NK-92 (cell line): Measurements from ENCODE around the gene TSPEAR.
"Not testable (repeated sequence)": the region's sequence is repeated elsewhere in the genome, so short reads cannot be mapped to it uniquely, and the experiment has no call there.

Experiments
- DNase-seq: peaks from one replicate; lab custom pipeline; 2025; ENCODE audit not compliant: unreplicated experiment; lab: John Stamatoyannopoulos, UW

TSPEAR gene

GRCh38 chr21:44552136-44552535 lies 159.2 kb downstream of the TSPEAR start:
- no peak for DNase-seq

- DNase-seq = no peak
Measured at GRCh38 chr21:44551340-44551961, 159.9 kb downstream of the TSPEAR start, which contains the start of gene KRTAP10-2. KRTAP10-2 (minus strand) TSS chr21:44551505; CDS start chr21:44551458, 47 bp downstream.

GRCh38 chr21:44550807-44551206 lies 160.6 kb downstream of the TSPEAR start:
- no peak for DNase-seq

- DNase-seq = not testable (repeated sequence)
Measured at GRCh38 chr21:44550285-44550684, 161.1 kb downstream of the TSPEAR start.

GRCh38 chr21:44549525-44550211 lies 161.7 kb downstream of the TSPEAR start:
- no peak for DNase-seq

- no peak for DNase-seq
Measured at GRCh38 chr21:44548922-44549321, 162.4 kb downstream of the TSPEAR start.

- DNase-seq = no peak
Measured at GRCh38 chr21:44548381-44548780, 163.0 kb downstream of the TSPEAR start.

- no peak for DNase-seq
Measured at GRCh38 chr21:44547656-44548331, 163.6 kb downstream of the TSPEAR start.

GRCh38 chr21:44544566-44544965 lies 166.8 kb downstream of the TSPEAR start:
- DNase-seq = no peak

- no peak for DNase-seq
Measured at GRCh38 chr21:44542716-44543115, 168.7 kb downstream of the TSPEAR start.

- no peak for DNase-seq
Measured at GRCh38 chr21:44540741-44541288, 170.6 kb downstream of the TSPEAR start.

GRCh38 chr21:44539991-44540666 lies 171.2 kb downstream of the TSPEAR start, which contains the start of gene KRTAP10-1:
KRTAP10-1 (minus strand) TSS chr21:44540195; CDS start chr21:44540150, 45 bp downstream.
- no peak for DNase-seq

GRCh38 chr21:44539046-44539445 lies 172.3 kb downstream of the TSPEAR start:
- DNase-seq = no peak

- DNase-seq = no peak
Measured at GRCh38 chr21:44537930-44538911, 173.2 kb downstream of the TSPEAR start.

- no peak for DNase-seq
Measured at GRCh38 chr21:44535963-44536362, 175.4 kb downstream of the TSPEAR start.

- DNase-seq = no peak
Measured at GRCh38 chr21:44534688-44535087, 176.7 kb downstream of the TSPEAR start.

- no peak for DNase-seq
Measured at GRCh38 chr21:44533891-44534627, 177.3 kb downstream of the TSPEAR start.

GRCh38 chr21:44533121-44533890 lies 178.1 kb downstream of the TSPEAR start:
- no peak for DNase-seq
